Uterus (tissue), 4 donors: Measurements from ENCODE around the gene PTPMT1. TPM values are rescaled to one million over a fixed set of nuclear protein-coding genes. Genes with fewer than 3 reads are reported as not detected.

Source experiments
- DNase-seq, 2 donors: peaks; one replicate each; pipeline ENCODE4 v3.0.0-alpha.2; 2019 to 2020
- H3K27ac ChIP-seq, 2 donors: fragments of 200-600 bp; sonication (generic); 1 replicate in 1 of 2; 2 replicates in 1 of 2; pipeline ENCODE4 v1.5.1; 2016 to 2018
- H3K27me3 ChIP-seq, 2 donors: fragments of 200-600 bp; sonication (generic); one replicate each; pipeline ENCODE4 v1.5.1; 2018 to 2019; ENCODE audit warnings: control low read depth in 1 of 2
- H3K36me3 ChIP-seq, 2 donors: fragments of 200-600 bp; sonication (generic); one replicate each; pipeline ENCODE4 v1.5.1; 2019; ENCODE audit warnings: control low read depth in 1 of 2
- H3K4me1 ChIP-seq, 2 donors: fragments of 200-600 bp; sonication (generic); one replicate each; pipeline ENCODE4 v1.5.1; 2018 to 2019; ENCODE audit warnings: control low read depth in 1 of 2
- H3K4me3 ChIP-seq, 2 donors: fragments of 200-600 bp; sonication (generic); 1 replicate in 1 of 2; 2 replicates in 1 of 2; pipeline ENCODE4 v1.5.1; 2018 to 2019; ENCODE audit warnings: mild to moderate bottlenecking in 1 of 2
- H3K9me3 ChIP-seq, 2 donors: fragments of 200-600 bp; sonication (generic); one replicate each; pipeline ENCODE4 v1.5.1; 2019; ENCODE audit warnings: control low read depth in 1 of 2
- CTCF ChIP-seq, 4 experiments: fragments of 200-600 bp in 2 of 4; fragments of 450-650 bp in 2 of 4; sonication (generic) in 2 of 4; IDR thresholded peaks; one replicate each; pipeline ENCODE4 v1.5.1; 2016 to 2019; ENCODE audit warnings: antibody characterized with exemption in 4 of 4, mild to moderate bottlenecking in 2 of 4, moderate library complexity in 1 of 4
- POLR2A ChIP-seq, 2 donors: fragments of 450-650 bp; IDR thresholded peaks; one replicate each; pipeline ENCODE4 v1.6.1; 2016; ENCODE audit warnings: antibody characterized with exemption in 2 of 2, mild to moderate bottlenecking in 1 of 2, moderate library complexity in 1 of 2
- intact Hi-C: fragments of 100-400 bp; cut with DNase I; formaldehyde crosslinking; loops from one replicate; pipeline ENCODE4 v1.15.1; 2023; ENCODE audit warnings: low total_unique reads
- total RNA-seq, 4 donors: library from RNA; depleted of rRNA in 3 of 4; stranded (reverse); fragments of >200 nt in 3 of 4; gene quantifications; one replicate each; pipeline versions ENCODE4 v1.1.0 to v1.2.4, GENCODE V29; 2014 to 2023
- donor health status: DM: yes; HTN: yes; CAD: no.

Gene PTPMT1
- total RNA-seq, 4 donors from 2014 or later, result 28.5 to 74.4 (median 48.7) TPM

DNA sequence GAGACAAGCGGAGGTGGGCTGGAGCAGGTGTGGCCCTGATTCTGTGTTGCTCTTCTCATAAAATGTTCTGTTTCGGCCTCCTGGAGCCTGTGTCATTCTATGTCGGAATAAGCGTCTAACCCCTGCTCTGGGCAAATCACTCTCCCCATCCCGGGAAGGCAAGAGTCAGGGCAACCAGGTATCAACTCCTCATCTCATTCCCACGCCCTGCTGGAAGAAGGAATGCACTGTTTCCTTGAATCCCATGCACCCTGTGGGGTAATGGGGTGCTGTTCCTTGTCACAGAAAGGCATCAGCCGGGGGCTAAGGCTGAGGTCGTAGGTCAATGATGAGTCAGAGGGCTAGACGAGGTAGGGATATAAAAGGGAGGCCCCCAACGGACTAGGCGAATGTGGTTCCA, 23.7 kb downstream of the PTPMT1 start:
- peaks cover 0 to 8% of the 10 kb centered on the region in 2 donors for H3K4me1 ChIP-seq
- peak overlapping the region; percentile 29 to 79 for H3K27ac ChIP-seq
- TF ChIP-seq POLR2A (IDR thresholded peaks at IDR 0.05) (no peak), CTCF (IDR thresholded peaks at IDR 0.05) (no peak)
- peak overlapping the region; percentile 34 to 53 for H3K4me3 ChIP-seq
- no peaks in the 10 kb centered on the region for H3K36me3 ChIP-seq
- H3K9me3 ChIP-seq, result no peaks in the 10 kb centered on the region
- DNase-seq, result no peak
- intact Hi-C loops, result no loop called here
- no peaks in the 10 kb centered on the region for H3K27me3 ChIP-seq

GRCh38 chr11:47589584-47589976, 24.2 kb downstream of the PTPMT1 start:
- H3K4me3 ChIP-seq, result peak overlapping the region; percentile 34 to 53
- peak overlapping the region; percentile 29 to 79 for H3K27ac ChIP-seq
- H3K27me3 ChIP-seq, result no peaks in the 10 kb centered on the region
- TF ChIP-seq POLR2A (IDR thresholded peaks at IDR 0.05), result no peak
- TF ChIP-seq CTCF (IDR thresholded peaks at IDR 0.05), result no peak
- H3K9me3 ChIP-seq, result no peaks in the 10 kb centered on the region
- peaks cover 0 to 12% of the 10 kb centered on the region in 2 donors for H3K4me1 ChIP-seq
- H3K36me3 ChIP-seq, result no peaks in the 10 kb centered on the region
- intact Hi-C loops, result no loop called here
- peak in 1 of 2 donors; percentile 47 for DNase-seq

DNA sequence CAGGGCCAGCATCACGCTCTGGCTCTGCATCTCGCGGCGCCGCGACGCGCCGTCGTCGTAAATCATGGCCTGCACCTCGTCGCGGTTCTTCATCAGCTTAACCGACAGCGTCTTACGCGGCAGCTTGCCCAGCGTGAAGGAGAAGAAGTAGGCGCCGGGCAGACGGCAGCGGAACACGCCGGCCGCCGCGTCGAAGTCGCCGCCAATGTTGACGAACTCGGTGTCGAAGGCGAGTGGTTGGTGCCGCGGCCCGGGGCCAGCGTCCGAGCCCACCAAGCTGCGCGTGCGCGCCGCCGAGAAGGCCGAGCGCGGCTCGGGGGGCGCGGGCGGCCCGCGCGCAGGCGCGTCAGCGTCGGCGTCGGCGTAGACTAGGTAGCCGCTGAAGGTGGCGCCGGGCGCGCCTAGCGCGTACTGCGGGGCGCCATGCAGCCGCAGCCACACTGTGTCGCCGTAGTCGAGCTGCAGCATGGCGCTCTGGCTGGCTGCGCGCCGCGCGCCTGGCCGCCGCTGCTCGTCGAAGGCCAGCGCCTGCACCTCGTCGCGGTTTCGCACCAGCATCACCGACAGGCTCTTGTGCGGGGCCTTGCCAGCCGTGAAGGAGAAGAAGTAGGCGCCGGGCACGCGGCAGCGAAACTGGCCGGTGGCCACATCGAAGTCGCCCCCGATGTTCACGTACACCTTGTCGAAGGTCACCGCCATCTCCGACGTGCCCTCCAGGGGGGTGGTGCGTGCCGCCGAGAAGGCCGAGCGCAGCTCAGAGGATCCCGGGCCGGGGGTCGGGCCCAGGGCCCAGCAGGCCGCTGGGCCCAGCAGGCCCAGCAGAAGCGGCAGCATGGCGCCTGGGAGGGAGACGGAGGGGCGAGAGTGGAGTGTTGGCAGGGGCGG, 24.8 kb downstream of the PTPMT1 start:
- intact Hi-C loops, result no loop called here
- H3K9me3 ChIP-seq, result no peaks in the 10 kb centered on the region
- H3K4me1 ChIP-seq, result peaks cover 0 to 12% of the 10 kb centered on the region in 2 donors
- H3K27ac ChIP-seq, result peak overlapping the region; percentile 29 to 79
- peak overlapping the region; percentile 34 to 53 for H3K4me3 ChIP-seq
- H3K27me3 ChIP-seq, result no peaks in the 10 kb centered on the region
- peak; percentile 41 to 69 for DNase-seq
- TF ChIP-seq CTCF (IDR thresholded peaks at IDR 0.05) (no peak), POLR2A (IDR thresholded peaks at IDR 0.05) (peak in 1 of 2 donors; percentile 57)
- H3K36me3 ChIP-seq, result no peaks in the 10 kb centered on the region

- H3K36me3 ChIP-seq, result no peaks in the 10 kb centered on the region
- no peak overlapping the region for H3K27ac ChIP-seq
- intact Hi-C loops, result no loop called here
- DNase-seq, result no peak
- TF ChIP-seq POLR2A (IDR thresholded peaks at IDR 0.05) (no peak), CTCF (IDR thresholded peaks at IDR 0.05) (no peak)
- no peak overlapping the region for H3K4me3 ChIP-seq
- H3K4me1 ChIP-seq, result peaks cover 0 to 12% of the 10 kb centered on the region in 2 donors
- no peaks in the 10 kb centered on the region for H3K9me3 ChIP-seq
- H3K27me3 ChIP-seq, result no peaks in the 10 kb centered on the region
Observed at GRCh38 chr11:47591764-47592163, 26.4 kb downstream of the PTPMT1 start.

DNA sequence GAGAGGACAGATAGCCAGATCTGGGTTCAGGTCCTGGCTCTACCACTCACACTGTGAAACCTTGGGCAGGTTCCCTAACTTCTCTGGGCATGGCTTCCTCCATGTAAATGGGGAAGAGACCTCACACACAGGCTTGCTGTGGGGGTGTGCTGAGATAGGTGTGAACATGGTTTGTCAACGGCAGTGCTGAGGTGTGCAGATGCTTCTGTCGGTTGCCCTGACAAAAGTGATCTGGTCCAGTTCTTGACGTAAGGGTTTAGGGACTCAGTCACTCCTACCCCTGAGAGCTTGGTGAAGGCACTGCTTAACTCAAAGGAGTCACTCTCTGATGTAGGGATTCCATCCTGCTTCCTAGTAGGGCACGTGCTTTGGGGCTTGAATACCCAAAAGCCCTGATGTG, 26.9 kb downstream of the PTPMT1 start:
- Histone ChIP-seq H3K9me3 (no peaks in the 10 kb centered on the region), H3K27ac (no peak overlapping the region), H3K4me1 (peaks cover 0 to 12% of the 10 kb centered on the region in 2 donors), H3K27me3 (no peaks in the 10 kb centered on the region), H3K4me3 (no peak overlapping the region), H3K36me3 (no peaks in the 10 kb centered on the region)
- no peak for DNase-seq
- TF ChIP-seq POLR2A (IDR thresholded peaks at IDR 0.05) (no peak), CTCF (IDR thresholded peaks at IDR 0.05) (no peak)
- intact Hi-C loops, result no loop called here
